ENCODE results near the gene SLC7A4.
"Not testable (repeated sequence)": the region's sequence is repeated elsewhere in the genome, so short reads cannot be mapped to it uniquely, and the experiment has no call there.

Gene SLC7A4, protein sequence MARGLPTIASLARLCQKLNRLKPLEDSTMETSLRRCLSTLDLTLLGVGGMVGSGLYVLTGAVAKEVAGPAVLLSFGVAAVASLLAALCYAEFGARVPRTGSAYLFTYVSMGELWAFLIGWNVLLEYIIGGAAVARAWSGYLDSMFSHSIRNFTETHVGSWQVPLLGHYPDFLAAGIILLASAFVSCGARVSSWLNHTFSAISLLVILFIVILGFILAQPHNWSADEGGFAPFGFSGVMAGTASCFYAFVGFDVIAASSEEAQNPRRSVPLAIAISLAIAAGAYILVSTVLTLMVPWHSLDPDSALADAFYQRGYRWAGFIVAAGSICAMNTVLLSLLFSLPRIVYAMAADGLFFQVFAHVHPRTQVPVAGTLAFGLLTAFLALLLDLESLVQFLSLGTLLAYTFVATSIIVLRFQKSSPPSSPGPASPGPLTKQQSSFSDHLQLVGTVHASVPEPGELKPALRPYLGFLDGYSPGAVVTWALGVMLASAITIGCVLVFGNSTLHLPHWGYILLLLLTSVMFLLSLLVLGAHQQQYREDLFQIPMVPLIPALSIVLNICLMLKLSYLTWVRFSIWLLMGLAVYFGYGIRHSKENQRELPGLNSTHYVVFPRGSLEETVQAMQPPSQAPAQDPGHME

DNA sequence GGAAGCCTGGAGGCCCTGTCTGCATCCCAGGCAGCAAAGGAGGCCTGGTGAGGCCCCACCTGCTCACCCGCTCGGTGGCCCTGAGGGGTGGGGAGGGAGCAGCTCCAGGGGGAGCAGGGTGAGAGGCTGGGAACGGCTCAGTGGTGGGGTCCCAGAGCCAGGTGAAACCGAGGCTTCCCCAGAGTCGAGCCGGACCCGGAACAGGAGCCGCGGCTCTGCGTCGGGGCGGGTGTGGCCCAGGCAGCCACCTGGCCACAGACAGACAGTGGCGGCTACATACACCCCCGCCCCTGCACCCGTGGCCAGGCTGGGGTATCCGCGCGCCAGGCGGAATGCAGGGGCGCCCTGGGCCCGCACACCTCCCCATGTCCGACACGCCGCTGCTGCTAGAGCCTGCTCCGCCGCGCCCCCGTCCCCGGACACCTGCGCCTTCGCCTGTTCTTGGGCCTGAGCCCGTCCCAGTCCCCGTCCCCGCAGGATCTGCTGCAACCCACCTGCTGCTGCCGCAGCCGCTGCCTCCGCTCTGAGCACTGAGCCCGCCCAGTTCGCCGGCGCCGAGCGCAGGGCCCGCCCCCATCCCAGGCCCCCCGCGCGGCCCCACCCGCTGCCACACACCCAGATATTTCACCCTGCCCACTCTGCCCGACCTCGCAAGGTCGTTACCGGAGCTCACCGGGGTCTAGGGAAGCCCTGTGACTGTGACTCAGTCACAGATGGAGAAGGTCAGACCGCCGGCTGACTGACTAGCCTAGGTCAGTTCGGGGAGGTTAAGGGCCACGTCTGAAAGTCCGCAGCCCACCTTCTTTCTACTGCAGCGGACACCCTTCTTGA, at the start of gene SLC7A4:
Gene SLC7A4, minus strand, starts transcription at position 525 of the 831 bp plus-strand sequence. CDS start 749 bp downstream, outside the sequence.
- DNase-seq, result no peak

DNA sequence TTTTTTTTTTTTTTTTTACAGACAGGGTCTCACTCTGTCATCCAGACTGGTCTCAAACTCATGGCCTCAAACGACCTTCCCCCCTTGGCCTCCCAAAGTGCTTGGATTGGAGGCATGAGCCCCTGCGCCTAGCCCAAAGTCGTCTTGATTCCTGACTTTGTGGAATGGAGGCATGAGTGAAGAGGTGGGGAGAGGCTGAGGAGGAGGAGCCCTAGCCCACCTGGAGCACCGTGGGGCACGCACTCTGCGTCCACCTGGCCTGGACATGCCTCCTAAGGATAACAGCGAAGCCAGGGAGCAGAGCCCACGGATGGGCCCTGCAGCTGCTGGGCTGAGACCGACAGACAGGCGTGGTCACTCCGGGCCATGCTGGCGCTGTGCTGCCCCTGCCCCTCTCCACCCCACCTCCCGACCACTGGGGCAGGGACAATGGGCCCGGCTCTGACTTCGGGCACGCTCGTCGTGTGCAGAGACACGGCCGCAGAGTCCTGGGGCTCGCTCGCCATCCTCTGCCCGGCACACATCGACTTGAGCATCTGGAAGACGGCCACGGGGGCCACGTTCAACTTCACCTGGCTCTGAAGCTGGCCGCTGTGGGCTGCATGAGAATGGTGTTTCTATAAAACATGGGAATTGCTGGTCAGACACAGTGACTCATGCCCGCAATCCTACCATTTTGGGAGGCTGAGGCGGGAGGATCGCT, 48.2 kb upstream of the SLC7A4 start:
- DNase-seq, result no peak

DNA sequence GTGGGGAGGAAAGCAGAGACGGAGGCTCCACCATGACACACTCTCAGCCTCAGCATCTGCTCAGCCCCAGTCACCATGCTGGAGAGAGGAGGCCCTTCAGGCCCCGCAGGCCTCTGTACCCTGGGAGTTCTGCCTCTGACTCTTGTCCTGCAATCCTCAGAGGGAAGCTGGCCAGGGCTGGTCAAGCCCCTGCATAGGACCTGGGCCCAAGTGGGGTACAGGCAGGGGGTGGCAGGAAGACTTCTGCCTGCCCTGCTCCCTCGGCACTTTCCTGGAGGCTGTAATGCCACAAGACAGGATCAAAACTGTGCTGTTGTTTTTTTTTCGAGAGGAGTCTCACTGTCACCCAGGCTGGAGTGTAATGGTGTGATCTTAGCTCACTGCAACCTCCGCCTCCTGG, 47.1 kb upstream of the SLC7A4 start:
- no peak for DNase-seq

DNA sequence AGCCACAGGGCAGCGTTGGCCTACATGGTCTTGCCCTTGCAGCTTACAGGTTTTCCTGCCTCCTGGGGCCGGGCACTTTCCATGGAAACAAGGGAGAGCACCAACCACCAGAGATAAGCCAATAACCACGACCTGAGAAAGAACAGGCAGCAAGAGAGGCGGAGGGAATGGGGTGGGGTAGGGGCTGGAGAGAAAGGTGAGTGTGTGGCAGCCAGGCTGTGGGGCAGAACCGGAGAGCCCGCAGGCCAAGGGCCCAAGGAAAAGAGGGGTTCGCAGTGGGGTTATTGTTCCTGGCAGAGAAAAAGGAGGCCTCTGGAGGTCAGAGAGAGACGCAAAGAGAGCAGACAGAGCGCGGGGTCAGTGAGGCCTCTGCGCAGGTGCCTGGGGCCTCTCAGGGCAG, 46.6 kb upstream of the SLC7A4 start:
- no peak for DNase-seq

DNA sequence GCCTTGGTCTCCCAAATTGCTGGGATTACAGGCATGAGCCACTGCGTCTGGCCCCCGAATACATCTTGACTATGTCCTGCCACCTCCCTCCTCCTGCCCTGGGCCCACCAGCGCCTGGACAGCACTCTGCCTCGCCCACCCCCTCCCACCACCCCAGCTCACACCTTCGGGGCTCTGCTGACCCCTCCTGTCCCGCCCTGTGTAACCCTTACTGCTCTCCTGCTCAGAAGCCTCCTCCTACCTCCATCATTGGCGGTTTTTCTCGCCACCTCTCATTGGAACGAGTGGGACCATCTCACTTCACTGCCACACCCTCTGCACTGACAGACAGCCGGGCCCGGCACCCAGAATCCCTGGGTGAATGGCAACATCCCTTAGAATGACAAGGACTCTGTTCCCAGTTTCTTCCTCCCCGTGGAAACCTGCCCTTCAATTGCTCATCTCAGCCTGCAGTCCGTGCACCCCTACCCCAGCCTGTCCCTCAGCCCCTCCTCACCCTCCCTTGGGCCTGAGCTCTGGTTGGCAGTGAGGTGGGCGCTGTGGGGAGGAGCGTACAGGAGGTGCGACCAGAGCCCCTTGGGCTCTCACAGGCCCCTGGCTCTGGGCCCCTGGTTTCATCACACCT, 45.6 kb upstream of the SLC7A4 start:
- DNase-seq, result no peak

DNA sequence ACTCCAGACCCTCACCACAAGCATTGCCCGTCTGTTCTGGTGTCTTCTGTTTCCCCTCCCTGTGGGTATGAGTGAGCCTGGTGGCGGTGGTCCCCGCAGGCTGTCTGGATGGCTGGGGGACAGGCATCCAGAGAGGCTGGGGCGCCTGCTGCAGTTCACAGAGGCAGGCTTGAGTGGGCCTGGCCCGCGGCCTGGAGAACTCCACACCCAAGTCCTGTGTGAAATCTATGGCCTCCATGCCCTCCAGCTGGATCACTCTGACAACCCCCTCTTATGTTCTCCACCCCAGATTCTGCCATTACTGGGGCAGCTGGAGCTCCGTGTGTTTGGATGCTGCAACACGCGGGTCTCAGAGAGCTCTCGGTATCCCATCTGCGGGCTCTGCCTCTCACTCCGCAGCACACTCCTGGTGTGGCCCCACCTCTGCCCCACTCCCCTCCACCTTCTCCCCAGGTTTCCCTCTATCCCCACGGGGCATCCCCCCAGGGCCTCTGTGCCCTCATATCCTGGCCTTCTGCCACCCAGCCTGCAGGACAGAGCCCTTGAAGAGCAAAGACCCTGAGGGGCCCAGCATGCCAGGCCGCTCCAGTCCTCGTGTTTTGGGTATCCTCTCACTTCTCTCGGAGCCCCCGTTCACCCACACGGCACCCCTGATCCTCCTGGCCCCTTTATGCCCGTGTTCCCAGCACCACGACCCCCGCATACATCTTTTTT, 44.7 kb upstream of the SLC7A4 start:
- no peak for DNase-seq

DNA sequence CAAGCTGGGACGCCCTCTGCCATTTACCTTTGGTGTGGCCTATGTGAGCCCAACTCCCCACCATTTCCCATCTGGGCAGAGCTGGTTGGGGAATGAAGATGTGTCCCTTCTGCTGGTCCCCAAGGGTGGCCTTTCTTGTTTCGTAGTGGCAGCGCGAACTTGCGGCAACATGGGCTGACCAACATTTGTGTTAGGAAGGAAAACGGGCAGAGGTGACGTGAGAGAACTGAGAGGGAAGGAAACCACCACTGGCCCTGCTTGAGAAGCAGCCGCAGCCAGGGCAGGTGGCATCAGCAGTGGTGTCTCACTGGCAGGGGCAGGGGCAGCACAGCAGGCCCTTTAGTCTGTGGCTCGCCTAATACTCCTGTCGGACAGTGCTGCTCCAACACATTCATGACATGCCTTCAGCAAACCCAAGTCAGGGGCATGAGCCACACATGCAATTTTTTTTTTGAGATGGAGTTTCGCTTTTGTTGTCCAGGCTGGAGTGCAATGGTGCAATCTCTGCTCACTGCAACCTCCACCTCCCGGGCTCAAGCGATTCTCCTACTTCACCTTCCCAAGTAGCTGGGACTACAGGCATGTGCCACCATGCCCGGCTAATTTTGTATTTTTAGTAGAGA, 43.3 kb upstream of the SLC7A4 start:
- DNase-seq, result no peak

DNA sequence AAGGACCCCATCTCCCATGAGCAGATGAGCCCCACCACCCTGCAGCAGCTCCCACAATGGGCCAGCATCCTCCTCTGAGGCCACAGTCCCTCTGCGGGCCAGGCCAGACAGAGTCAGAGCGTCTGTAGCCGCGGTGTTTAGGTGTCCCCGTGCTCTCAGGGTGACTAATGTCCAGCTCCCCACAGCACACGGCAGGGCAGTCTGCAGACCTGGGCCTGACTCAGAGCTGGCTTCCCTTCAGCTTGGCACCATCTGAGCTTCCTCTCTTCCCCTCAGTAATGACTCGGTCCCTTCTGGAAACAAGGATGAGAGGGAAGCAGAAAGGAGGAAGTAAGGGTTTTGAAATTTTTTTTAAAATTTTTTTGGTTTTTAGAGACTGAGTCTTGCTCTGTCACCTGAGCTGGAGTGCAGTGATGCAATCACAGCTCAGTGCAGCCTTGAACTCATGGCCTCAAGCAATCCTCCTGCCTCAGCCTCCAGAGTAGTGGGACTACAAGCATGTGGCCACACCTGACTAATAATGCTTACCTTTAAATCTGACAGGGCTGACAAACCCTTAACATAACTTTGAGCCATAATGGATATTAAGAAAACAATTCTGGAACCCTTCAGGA, 41.8 kb upstream of the SLC7A4 start:
- no peak for DNase-seq

DNA sequence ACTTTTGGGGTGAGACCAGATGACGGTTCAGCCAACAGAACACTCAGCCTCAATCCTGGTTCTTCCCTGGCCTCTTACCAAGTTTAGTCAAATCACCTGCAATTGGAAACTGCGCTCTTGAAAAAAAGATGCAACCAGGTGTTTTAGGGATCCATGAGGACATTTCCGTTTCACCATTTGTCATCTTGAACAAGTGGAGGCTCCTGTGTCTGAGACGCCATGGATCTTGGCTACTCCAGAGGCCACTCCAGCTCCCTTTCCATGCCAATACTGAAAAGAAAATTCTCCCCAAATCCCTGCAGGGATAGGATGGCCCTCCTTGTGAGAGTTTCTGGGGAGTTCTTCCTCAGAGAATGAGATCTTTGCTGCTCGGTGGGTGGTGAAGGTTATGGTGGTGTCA, 41.1 kb upstream of the SLC7A4 start:
- DNase-seq, result no peak

DNA sequence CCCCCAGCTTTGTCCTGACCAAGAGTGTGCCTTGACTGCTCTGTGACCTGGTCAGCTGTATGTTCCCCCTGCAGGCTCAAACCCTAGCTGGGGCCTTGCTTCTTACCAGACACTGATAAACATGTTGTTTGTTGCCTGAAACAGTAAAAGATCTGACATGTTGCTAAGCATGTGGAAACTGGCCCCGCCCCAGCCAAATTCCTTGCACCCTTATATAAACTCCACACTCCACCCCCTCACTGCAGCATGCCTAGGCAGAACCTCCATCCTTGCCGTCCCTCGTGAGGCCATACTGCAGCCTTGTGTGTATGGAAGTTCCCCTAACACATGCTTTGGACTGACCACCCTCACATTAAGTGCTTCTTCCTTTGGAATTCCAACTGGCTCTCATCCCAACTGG, 40.7 kb upstream of the SLC7A4 start:
- DNase-seq, result no peak

DNA sequence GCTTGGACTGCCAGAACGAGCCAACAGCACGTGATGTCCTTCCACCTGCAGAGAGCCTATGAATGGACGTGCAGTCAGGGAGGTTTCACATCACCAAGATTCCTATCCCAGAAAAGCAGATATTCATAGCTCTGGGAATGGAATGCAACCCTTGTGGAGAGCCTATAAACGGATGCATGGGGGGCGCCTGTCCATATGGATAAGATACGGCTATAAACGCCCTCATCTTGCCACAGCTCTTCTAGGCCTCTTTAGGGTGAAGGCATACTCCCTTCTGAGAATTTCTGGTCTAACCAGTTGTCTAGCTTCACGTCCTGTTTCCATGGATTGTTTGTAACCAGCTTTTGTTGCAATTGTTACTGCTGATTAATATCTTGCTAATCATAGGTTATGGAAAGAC, 39.4 kb upstream of the SLC7A4 start:
- DNase-seq, result not testable (repeated sequence)

DNA sequence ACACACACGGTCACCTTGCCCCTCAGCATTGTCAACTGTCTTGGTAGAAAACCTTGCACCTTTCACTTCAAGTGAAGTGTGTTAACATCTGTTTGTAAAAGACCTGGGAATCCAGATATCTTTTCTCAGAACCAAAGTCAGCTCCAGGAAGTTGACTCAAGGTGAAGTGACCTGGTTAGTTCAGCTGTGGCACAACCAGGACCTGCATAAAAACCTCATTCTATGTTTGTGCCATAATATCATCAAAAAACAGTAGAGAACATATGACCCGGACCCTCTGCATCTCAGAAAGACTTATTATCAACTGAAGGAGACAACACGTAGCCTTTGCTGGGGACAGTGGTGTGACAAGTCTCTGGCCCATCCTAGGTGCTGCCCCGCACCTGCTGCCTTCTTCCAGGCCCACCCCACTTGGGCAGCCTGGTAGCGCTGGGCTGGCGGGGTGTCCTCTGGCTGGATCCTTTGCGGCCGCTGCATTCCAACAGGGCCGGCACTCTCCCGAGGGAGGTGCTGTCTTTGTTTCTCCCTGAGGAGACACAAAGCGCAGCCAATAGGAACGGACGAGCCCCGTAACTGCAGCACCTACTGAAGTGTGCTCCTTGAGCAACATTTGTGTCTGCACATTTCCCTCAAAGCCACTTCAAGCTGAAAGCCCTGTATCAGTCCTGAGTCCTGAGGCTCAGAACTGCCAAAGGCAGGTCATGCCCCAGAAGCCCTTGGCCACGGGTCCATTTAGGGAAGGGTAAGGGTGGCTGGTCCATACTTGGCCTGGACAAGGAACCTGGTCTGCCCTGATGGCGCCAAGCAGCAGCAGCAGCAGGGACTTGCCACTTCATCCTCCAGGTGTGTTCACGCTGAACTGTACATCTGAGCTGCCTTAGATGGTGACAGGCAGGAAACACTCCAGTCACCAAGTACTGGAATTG, 38.6 kb upstream of the SLC7A4 start:
- no peak for DNase-seq

DNA sequence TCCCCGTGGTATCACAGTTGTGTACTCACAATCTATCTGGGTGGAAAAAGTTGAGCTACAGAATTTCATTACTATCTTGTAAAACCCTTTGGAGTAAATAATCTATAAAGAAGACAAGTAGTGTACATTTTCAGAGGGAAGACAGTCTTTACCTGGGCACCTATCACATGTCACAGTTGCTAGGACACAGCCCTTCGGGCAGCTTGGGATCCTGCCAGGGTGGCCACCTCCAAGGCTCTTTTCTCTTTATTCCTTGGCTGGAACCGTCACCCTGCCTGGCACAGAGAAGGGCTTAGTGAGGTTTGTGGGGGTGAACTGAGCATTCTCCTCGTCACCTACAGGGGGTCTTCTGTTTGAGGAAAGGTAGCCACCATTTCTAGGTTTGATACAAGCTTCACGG, 37.0 kb upstream of the SLC7A4 start:
- DNase-seq, result no peak

DNA sequence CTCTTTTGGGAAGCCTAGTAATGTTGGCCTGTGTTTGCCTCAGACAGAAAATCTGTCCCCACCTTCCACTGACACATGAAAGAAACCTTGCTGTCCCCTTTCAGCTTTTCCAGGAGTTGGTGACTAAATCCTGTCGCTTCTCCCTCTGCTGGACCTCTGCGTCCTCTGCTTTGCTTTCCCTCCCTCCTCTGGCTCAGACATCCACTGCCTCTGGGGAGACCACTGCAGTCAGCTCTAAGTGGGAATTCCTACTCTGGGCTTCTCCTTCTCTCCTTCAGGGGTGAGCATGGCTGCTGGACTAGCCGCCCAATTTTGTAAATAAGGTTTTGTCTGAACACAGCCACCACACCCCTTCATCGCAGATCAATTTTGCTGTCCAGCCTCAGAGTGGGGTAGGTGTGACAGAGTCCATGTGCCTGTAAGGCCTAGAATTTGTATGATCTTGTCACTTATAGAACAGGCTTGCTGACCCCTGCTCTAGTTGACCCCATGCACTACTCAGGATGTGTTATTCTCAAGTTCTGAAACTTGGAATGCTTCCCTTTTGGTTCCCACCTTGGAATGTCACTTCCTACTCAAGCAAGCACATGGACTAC, 36.4 kb upstream of the SLC7A4 start:
- DNase-seq, result no peak

DNA sequence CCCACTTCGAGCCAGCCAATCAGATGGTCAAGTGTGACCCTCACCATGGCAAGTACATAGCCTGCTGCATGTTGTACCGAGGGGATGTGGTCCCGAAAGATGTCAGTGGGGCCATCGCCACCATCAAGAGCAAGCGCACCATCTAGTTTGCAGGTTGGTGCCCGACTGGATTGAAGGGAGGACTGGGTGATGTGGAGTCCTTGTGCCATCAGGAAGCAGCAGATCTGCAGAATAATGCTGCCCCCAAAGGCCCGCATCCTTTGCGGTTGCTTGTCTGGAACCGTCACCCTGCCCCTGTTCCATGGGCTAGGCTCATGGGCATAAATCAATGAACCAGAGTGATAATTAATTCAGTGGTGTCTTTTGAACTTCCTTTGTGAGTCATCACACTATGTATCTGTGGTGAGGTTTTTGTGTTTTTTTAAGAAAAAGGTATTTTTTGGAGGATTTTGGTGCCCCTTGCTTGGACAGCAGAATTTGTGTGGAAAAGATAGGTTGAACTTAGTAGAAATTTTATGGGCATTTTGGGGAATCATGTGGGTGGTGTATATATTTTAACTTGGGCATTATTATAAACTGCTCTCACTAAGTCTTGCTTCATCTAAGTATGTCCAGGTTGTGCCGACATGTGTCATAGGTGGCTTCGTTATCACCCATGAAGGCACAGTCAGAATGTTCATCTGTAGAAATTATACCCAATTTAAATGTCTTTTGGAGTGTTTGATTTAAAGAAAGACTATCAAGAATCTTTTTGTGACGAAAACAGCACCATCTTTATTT, 35.7 kb upstream of the SLC7A4 start:
- no peak for DNase-seq

DNA sequence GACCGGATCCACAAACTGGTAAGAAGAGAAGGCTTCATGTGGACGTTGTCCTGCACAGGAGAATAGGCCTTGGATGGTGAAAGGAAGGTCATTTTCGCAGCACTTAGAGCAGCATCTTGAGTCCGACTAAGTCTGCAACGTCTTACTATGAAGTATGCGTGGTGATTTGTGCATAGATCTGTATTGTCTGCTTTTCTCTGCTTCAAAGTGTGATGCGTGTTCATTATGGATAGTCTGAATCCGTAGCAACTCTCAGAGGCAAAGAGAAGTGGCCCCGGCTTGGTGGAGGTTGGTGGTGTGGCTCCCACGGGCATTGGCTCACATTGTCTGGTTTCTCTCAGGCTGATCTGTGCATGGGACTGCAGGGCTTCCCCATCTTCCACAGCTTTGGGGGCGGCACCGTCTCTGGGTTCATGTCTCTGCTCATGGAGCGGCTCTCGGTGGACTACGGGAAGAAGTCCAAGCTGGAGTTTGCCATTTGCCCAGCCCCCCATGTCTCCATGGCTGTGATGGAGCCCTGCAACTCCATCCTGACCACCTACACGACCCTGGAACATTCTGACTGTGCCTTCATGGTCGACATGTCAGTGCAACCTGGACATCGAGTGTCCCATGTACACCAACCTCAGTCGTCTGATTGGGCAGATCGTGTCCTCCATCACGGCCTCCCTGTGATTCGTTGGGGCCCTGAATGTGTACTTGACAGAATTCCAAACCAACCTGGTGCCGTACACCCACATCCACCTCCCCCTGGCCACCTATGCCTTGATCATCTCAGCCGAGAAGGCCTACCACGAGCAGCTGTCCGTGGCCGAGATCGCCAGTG, 34.9 kb upstream of the SLC7A4 start:
- no peak for DNase-seq

All from activated CD4-positive, alpha-beta T cell treated with anti-CD3 and anti-CD28 coated beads for 1 hour (primary cell).